GM19372 (cell line): ENCODE measurements around the gene FZR1.
A peak's percentile ranks its signal among the peaks of the same experiment; 100 is the strongest.

Source experiments
- ATAC-seq: cut with Tn5 transposase; IDR thresholded peaks from one replicate; pipeline ENCODE4 v1.9.1; 2021; ENCODE audit warnings: mild to moderate bottlenecking, low read depth, moderate library complexity; ENCODE audit not compliant: unreplicated experiment

Gene FZR1

DNA sequence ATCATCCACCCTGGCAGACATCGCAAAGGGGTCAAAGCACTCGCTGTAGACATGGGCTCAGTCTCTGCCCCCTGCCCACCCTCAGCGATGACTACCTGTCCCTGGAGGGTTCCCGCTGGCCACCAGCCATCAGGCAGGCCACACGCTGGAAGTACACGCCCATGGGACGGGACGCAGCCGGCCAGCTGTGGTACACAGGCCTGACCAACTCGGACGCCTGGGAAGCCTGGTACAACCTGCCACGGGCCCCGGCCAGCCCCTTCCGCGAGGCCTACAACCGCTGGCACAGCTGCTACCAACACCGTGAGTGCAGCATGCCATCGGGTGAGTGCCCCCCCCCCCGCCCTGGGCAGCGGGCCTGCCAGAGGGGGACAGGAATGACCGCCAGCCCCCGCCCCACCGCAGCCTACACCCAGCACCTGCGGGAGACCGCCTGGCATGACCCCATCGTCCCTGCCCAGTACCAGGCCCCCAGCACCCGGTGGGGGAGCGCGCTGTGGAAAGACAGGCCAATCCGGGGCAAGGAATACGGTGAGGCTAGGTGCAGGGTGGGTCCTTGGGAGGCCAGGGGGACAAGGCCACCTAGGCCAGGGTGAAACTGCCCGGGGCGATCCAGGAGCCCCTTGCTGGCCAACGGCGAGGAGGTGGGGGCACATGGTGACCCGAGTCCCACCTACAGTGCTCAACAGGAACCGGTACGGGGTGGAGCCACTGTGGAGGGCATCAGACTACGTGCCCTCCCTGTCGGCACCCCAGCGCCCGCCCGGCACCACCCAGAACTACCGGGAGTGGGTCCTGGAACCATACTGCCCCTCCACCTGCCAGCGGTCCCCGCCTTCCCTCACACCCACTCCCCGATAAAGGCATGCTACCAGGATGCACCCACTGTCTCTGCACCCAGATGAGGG is 37.3 kb downstream of the FZR1 start:
- ATAC-seq: no peak

DNA sequence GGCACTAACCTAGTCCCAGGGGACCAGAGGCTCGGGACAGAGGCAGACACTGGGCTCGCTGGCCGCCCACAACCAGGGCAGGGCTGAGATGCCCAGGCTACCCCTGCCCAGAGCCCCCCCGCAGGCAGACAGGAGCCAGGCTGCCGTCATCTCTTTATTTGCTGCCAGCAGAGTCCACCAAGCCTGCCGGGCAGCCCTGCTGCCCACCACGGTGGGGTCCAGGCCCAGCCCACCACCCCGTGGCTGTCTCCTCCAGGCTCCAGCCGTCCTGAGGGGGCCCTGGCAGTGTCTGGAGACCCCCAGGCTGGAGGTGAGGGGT is 37.9 kb downstream of the FZR1 start:
- ATAC-seq: no peak

DNA sequence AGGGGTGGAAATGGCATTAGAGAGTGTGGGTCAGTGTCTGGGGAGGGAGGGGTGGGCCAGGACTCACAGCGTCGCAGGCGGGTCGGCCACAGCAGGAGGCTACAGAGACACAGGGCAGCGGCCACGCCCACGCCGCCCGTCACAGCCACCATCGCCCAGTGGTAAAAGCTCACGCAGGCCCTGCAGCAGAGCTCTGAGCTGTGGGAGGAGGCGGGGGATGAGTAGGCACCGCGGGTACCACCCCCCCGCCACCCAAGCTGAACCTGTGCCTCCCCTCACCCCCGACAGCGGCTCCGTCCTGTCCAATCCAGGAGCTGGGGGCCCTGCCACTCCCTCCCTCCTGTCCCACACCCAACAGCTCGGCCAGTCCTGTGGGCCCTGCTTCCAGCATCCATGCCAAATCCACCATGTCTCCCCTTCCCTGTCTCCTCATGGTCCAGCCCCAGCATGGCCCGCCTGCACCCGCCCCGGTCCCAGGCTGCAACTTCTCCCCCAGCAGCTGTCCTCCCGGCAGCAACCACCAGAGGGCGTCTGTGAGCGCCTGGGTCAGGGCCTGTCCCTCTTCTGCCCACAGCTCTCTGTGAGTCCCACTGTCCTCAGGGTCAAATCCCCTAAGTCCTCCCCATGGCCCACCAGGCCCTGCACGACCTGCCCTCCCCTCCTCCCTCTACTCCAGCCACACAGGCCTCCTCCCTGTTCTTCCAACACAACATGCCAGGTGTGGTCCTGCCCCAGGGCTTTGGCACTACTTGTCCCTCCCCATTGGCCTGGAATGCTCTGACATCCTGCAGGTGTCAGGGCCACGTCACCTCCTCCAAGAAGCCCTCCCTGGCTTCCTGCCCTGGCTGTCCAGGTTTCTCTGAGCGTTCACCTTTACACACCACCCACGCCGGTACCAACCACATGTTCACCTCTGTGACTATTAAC is 38.9 kb downstream of the FZR1 start:
- no peak for ATAC-seq

GRCh38 chr19:3545669-3546034 is 39.5 kb downstream of the FZR1 start:
- no peak for ATAC-seq

GRCh38 chr19:3546119-3546518 is 40.0 kb downstream of the FZR1 start:
- no peak for ATAC-seq

GRCh38 chr19:3547301-3547731 is 41.2 kb downstream of the FZR1 start:
- no peak for ATAC-seq

- ATAC-seq: no peak
These were observed 41.7 kb downstream of the FZR1 start for GRCh38 chr19:3547767-3548282.

DNA sequence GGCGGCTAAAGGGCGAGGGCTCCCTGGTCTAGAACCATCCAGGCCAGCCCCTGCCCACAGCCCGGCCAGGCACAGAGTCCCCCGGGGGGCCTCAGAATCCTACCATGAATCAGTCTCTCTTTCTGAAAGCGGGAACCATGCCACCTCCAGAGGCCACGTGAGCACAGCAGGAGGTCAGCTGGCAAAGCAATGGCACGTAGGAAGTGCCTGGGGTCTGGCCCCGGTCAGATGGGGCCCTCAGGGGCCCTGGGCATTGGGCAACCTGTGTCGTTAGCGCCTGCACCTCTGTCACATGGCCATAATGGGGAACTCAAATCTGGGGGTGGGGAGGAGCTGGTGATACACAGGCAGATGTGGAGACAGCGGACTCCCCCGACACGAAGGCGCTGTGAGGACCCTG is 42.5 kb downstream of the FZR1 start:
- no peak for ATAC-seq

DNA sequence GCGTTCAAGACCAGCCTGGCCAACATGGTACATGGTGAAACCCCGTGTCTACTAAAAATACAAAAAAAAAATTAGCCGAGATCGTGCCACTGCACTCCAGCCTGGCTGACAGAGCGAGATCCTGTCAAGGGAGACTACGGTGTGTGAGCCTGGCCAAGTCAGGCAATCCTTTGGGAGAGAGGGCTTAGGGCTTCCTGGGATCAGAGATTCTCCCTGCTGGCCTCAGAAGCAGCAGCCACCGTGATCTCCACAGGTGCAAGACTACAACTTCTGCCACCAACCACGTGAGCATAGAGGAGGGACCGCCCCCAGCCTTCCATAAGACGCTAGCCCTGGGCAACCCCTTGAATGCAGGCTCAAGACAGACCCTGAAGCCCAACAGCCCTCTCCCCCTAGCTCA is 43.7 kb downstream of the FZR1 start:
- ATAC-seq: no peak

- no peak for ATAC-seq
These were observed 45.1 kb downstream of the FZR1 start for GRCh38 chr19:3550947-3551791.

DNA sequence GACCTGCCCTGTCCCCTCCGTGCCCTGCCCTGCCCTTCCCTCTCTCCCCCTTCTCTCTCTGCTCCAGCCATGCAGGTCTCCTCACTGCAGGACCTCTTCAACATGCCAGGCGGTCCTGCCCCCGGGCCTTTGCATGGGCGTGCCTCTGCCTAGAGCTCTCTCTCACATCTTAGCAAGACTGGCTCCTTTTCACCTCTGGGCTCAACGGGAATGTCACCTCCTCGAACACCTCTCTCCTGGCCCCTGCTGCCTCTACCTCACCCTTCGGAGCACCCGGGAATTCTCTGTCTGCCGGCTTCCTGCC is 45.6 kb downstream of the FZR1 start:
- no peak for ATAC-seq

DNA sequence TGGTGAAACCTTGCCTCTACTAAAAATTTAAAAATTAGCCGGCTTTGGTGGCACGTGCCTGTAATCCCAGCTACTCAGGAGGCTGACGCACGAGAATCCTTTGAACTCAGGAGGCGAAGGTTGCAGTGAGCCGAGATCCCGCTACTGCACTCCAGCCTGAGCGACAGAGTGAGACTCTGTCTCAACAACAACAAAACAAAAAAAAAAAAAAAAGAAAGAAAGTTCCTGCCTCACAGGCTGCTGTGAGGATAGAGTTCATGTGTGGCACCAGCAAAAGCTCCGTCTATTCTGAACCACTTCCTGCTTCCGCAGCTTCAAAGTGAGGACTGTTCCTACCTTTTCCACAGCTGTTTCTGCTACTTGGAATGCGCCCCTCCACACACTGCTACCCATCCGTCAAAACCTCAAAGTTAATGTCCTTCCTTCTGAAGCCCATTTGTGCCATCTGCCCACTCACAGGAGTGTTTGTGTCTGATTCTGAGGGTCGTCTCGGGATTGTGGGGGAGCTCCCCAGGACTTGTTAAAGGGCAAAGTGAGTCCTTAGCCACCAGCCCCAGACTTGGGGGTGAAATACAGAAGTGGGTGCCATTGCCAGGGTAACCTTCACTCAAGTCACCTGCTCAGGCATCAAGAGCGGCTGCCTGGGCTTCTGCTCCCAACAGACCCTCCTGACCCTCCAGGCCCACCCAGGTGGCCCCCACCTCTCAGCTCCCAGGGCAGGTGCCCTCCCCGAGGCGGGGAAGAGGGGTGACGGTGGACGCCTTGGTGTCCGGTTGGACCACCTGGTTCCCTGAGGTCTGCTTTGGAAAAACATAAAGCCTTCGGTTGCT is 48.4 kb downstream of the FZR1 start:
- ATAC-seq: no peak

DNA sequence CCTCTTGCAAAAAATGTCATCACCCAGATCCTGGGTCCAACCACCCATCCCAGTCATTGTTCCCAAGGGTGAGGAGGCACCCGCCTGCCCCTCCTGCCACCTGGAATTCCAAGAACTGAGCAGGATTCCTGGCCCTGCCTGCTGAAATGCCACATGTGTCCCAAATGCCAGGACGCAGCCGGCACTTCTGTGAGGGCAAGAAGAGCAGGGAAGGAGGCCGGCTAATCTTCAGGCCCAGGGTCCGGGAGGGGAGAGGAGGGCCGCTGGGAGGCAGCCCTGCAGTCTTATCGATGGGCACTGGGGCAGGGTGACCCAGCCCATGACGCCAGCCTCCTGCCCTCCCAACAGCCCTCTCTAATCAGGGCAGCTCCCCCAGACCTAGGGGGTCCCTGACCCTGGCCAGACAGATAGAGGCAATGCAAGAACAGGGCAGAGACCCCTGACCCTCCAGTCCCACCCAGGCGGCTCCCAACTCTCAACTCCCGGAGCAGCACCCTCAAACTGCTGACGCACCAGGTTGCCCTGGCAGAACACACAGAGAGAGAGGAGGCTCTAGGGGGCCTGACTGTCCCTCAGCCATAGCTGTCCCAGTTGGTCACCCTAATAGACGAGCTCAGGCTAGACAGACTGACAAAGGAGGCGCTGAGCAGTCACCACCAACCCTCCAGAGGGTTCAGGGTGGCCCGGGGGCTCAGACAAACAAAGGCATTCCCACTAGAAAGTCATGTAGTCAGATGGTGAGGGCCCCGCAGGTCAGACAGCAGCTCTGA is 49.7 kb downstream of the FZR1 start:
- no peak for ATAC-seq

DNA sequence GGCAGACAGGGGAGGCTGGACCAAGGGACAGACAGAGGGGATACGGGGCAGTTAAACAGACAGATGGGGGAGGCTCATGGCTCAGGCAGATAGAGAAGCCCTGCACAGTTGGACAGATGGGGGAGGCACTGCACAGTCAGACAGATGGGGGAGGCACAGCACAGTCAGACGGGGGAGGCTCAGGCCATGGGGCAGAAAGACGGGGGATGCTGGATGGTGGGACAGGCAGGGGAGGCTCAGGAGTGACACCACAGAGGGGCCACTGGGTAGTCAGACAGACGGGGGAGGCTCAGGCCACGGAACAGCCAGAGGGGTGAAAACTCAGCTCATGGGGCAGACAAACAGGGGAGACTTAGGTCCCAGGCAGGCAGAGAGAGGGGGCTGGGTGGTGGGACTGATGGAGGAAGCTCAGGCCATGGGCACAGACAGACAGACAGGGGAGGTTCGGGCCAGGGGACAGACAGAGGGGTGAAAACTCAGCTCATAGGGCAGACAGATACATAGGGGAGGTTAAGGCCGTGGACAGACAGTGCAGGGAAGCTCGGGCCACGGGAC is 50.4 kb downstream of the FZR1 start:
- no peak for ATAC-seq

- ATAC-seq: peak; percentile 32
These were observed 50.9 kb downstream of the FZR1 start for GRCh38 chr19:3556978-3557460.

- ATAC-seq: peak; percentile 89
These were observed 51.5 kb downstream of the FZR1 start, which contains the start of gene MFSD12 for GRCh38 chr19:3557461-3558248. TSS of gene MFSD12 (minus strand) at chr19:3557586. CDS start at chr19:3557403, 183 bp downstream.

DNA sequence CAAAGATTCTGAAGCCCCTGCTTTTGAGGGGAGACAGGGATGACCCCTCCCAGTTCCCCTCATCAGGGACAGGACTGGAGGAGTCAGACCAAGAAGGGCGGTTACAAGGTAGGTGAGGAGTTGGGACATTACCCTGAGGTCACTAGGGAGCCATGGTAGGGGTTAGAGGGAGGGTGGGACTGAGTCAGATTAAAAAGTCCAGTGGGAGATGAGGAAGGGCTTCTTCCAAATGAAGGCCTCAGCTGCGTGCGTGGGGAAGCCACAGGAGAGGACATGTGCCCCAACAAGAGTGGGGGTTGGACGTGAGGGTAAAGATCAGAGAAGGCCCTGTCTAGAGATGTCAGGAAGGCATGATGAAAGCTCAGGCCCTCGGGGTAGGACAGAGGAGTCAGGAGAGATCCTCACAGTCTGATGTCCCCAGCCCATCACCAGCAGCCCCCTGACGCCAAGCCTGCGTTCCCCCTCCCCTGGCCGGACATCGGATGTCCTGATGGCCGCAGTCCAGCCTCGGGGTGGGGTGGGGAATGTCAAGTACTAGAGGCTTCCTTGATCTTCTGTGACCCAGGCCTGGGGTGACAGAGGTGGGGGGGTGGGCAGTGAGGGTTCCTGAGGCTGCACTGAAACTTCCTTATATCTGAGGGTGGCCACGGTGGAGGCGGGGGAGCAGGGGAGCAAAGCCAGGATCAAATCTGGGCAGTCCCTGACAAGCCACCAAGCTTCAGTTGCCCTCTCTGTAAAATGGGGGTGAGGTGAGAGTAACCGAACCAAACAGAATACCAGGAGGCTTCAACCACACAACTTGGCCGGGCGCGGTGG is 57.8 kb downstream of the FZR1 start:
- ATAC-seq: no peak
